Skeletal muscle satellite cell (primary cell): Measurements from ENCODE around the gene ZNF827. TPM values are rescaled to one million over a fixed set of nuclear protein-coding genes. Genes with fewer than 3 reads are reported as not detected.

Source experiments
- H3K27me3 ChIP-seq: 2 replicates; pipeline ENCODE4 v1.7.0; 2013; ENCODE audit warnings: low read length; ENCODE audit not compliant: control insufficient read depth, insufficient read depth
- H3K36me3 ChIP-seq: 2 replicates; pipeline ENCODE4 v1.7.0; 2013; ENCODE audit warnings: mild to moderate bottlenecking, control low read depth, low read length; ENCODE audit not compliant: insufficient read depth
- H3K4me1 ChIP-seq: 2 replicates; pipeline ENCODE4 v1.7.0; 2013; ENCODE audit warnings: low read length; ENCODE audit not compliant: control insufficient read depth, insufficient read depth
- H3K4me2 ChIP-seq: 2 replicates; pipeline ENCODE4 v1.7.0; 2013; ENCODE audit warnings: mild to moderate bottlenecking, low read length
- H3K4me3 ChIP-seq: 2 replicates; pipeline ENCODE4 v1.7.0; 2013; ENCODE audit warnings: low read length
- H3K9ac ChIP-seq: 2 replicates; pipeline ENCODE4 v1.7.0; 2013; ENCODE audit warnings: mild to moderate bottlenecking, low read depth, low read length, moderate library complexity
- H3K9me3 ChIP-seq: replicated peaks from 2 replicates; pipeline ENCODE4 v1.7.0; 2013; ENCODE audit warnings: mild to moderate bottlenecking, control low read depth, low read length
- small RNA-seq: library from RNA; depleted of rRNA; stranded (forward); fragments of <200 nt; gene quantifications from one replicate; pipeline ENCODE3, GENCODE V24; 2012

ZNF827 gene

GRCh38 chr4:145719752-145720624 is 218.6 kb downstream of the ZNF827 start:
- no peak overlapping the region for H3K9ac ChIP-seq
- no peak overlapping the region for H3K4me2 ChIP-seq
- H3K36me3 ChIP-seq = no peaks in the 10 kb centered on the region
- no peaks in the 10 kb centered on the region for H3K9me3 ChIP-seq
- H3K4me1 ChIP-seq = peaks cover 5% of the 10 kb centered on the region
- H3K4me3 ChIP-seq = no peak overlapping the region
- H3K27me3 ChIP-seq = no peaks in the 10 kb centered on the region

- no peaks in the 10 kb centered on the region for H3K36me3 ChIP-seq
- H3K4me2 ChIP-seq = peak overlapping the region; percentile 46
- no peaks in the 10 kb centered on the region for H3K27me3 ChIP-seq
- no peak overlapping the region for H3K4me3 ChIP-seq
- peaks cover 5% of the 10 kb centered on the region for H3K4me1 ChIP-seq
- H3K9ac ChIP-seq = peak overlapping the region; percentile 17
- no peaks in the 10 kb centered on the region for H3K9me3 ChIP-seq
Measured at GRCh38 chr4:145716661-145717200, 221.9 kb downstream of the ZNF827 start.

GRCh38 chr4:145716200-145716599 is 222.4 kb downstream of the ZNF827 start:
- peak overlapping the region; percentile 46 for H3K4me2 ChIP-seq
- H3K36me3 ChIP-seq = no peaks in the 10 kb centered on the region
- no peaks in the 10 kb centered on the region for H3K9me3 ChIP-seq

GRCh38 chr4:145709843-145710242 is 228.8 kb downstream of the ZNF827 start:
- peaks cover 11% of the 10 kb centered on the region for H3K4me1 ChIP-seq
- no peaks in the 10 kb centered on the region for H3K9me3 ChIP-seq
- H3K4me3 ChIP-seq = no peak overlapping the region
- H3K4me2 ChIP-seq = peak overlapping the region; percentile 57
- no peak overlapping the region for H3K9ac ChIP-seq
- no peaks in the 10 kb centered on the region for H3K27me3 ChIP-seq
- no peaks in the 10 kb centered on the region for H3K36me3 ChIP-seq

More at GRCh38 chr4:145716200-145716599, 222.4 kb downstream of the ZNF827 start:
- Histone ChIP-seq H3K27me3 (no peaks in the 10 kb centered on the region), H3K4me3 (no peak overlapping the region), H3K4me1 (peaks cover 5% of the 10 kb centered on the region), H3K9ac (peak overlapping the region; percentile 17)

- H3K4me3 ChIP-seq = no peak overlapping the region
- H3K27me3 ChIP-seq = no peaks in the 10 kb centered on the region
- peak overlapping the region; percentile 20 for H3K4me2 ChIP-seq
- no peak overlapping the region for H3K9ac ChIP-seq
- H3K36me3 ChIP-seq = no peaks in the 10 kb centered on the region
- H3K9me3 ChIP-seq = no peaks in the 10 kb centered on the region
- peaks cover 11% of the 10 kb centered on the region for H3K4me1 ChIP-seq
Measured at GRCh38 chr4:145709336-145709735, 229.3 kb downstream of the ZNF827 start.

Small RNA genes lying within 50 kb of the gene (small RNA-seq; reads per million reads assigned to genes)
- not detected for gene RF00019
